Calu3 (cell line): ENCODE measurements around the gene BRSK2. TPM values are rescaled to one million over a fixed set of nuclear protein-coding genes. Genes with fewer than 3 reads are reported as not detected.

Experiments used
- BruUV-seq: library from RNA; stranded (reverse); fragments of 400-500 nt; replicated peaks from 2 replicates; lab custom pipeline; 2021; lab: Mats Ljungman, UMichigan
- CTCF ChIA-PET: fragments of 300-600 bp; sonication (Branson Sonifier 250); formaldehyde crosslinking; loops from one replicate; lab custom pipeline; 2022; ENCODE audit warnings: antibody characterized with exemption; lab: Charles Lee
- DNase-seq: peaks from one replicate; pipeline ENCODE4 v3.0.0; 2022
- H3K27ac Mint-ChIP-seq: one replicate; pipeline ENCODE4 v1.8.0; 2022; ENCODE audit warnings: mixed read lengths; ENCODE audit not compliant: unreplicated experiment
- H3K27me3 Mint-ChIP-seq: one replicate; pipeline ENCODE4 v1.8.0; 2022; ENCODE audit warnings: mixed read lengths; ENCODE audit not compliant: unreplicated experiment
- H3K36me3 Mint-ChIP-seq: one replicate; pipeline ENCODE4 v1.8.0; 2022; ENCODE audit warnings: mild to moderate bottlenecking, moderate library complexity, mixed read lengths; ENCODE audit not compliant: insufficient read depth, unreplicated experiment
- H3K4me1 Mint-ChIP-seq: one replicate; pipeline ENCODE4 v1.8.0; 2022; ENCODE audit warnings: mild to moderate bottlenecking, low read depth, mixed read lengths; ENCODE audit not compliant: unreplicated experiment
- H3K4me3 Mint-ChIP-seq: one replicate; pipeline ENCODE4 v1.8.0; 2022; ENCODE audit warnings: mild to moderate bottlenecking, low read depth, moderate library complexity, mixed read lengths; ENCODE audit not compliant: unreplicated experiment
- H3K9me3 Mint-ChIP-seq: one replicate; pipeline ENCODE4 v1.8.0; 2022; ENCODE audit warnings: low read depth, mixed read lengths; ENCODE audit not compliant: unreplicated experiment
- intact Hi-C: fragments of 100-400 bp; cut with micrococcal nuclease; formaldehyde crosslinking; loops from one replicate; pipeline ENCODE4 v1.10.0; 2022; ENCODE audit not compliant: unreplicated experiment
- total RNA-seq: library from RNA; stranded (reverse); gene quantifications from 2 replicates; pipeline ENCODE4 v1.2.3, GENCODE V29; 2022
- TF ChIP-seq, protein P1 (sequence below): fragments of 200-600 bp; IDR thresholded peaks from one replicate; pipeline ENCODE4 v1.8.0; 2022; ENCODE audit warnings: antibody characterized with exemption; ENCODE audit not compliant: unreplicated experiment

BRSK2 gene
- total RNA-seq, 1 experiment from 2014 or later, result 2.6 TPM

DNA sequence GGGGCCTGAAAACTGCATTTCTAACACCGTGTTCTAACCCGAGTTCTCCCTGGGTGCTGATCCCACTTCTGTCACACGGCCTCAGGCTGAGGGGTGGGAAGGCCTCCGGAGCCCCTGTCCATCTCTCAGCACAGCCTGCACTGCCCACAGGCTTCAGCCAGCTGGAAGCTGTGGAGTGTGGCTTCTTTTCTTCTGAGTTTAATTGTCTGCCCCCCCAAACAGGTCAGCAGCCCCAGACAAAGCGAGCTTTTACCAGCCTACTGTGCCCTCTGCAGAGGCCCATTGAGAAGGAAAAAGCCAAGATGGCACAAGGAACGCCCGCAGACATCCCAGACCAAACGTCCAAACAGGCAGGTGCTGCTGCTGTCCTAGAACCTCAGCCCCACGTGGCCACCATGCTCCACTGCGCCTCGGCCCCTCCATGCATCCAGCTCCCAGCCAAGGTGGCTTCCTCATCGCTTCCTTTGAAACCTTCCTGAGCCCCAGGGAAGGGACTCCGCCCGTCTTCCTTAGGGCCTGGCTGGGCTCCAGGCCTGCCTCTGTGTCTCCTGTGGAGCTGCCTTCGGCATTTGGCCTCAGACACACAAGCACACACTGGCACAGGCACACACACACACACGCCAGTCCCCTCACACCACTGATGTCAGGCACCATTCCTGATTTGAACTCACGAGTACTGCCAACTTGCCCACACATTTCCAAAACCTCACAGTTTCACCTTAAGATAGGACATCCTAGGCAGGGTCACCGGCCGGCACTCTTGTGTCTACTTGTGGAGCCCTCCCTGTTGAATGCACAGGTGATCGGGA lies 95.2 kb downstream of the BRSK2 start:
- H3K27me3 Mint-ChIP-seq, result no peaks in the 10 kb centered on the region
- BruUV-seq, result no TSS peak
- CTCF ChIA-PET, result interaction anchor here (0.7 kb wide), 1 partner anchor 396 kb away, joined by 3 read pairs; no protein-coding TSS in a partner anchor
- H3K27ac Mint-ChIP-seq, result no peak overlapping the region
- no peak overlapping the region for H3K4me3 Mint-ChIP-seq
- H3K4me1 Mint-ChIP-seq, result peaks cover 16% of the 10 kb centered on the region
- H3K9me3 Mint-ChIP-seq, result no peaks in the 10 kb centered on the region
- TF ChIP-seq, protein P1, sequence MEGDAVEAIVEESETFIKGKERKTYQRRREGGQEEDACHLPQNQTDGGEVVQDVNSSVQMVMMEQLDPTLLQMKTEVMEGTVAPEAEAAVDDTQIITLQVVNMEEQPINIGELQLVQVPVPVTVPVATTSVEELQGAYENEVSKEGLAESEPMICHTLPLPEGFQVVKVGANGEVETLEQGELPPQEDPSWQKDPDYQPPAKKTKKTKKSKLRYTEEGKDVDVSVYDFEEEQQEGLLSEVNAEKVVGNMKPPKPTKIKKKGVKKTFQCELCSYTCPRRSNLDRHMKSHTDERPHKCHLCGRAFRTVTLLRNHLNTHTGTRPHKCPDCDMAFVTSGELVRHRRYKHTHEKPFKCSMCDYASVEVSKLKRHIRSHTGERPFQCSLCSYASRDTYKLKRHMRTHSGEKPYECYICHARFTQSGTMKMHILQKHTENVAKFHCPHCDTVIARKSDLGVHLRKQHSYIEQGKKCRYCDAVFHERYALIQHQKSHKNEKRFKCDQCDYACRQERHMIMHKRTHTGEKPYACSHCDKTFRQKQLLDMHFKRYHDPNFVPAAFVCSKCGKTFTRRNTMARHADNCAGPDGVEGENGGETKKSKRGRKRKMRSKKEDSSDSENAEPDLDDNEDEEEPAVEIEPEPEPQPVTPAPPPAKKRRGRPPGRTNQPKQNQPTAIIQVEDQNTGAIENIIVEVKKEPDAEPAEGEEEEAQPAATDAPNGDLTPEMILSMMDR, result no peak
- peaks cover 11% of the 10 kb centered on the region for H3K36me3 Mint-ChIP-seq
- intact Hi-C loops, result no loop called here
- no peak for DNase-seq

DNA sequence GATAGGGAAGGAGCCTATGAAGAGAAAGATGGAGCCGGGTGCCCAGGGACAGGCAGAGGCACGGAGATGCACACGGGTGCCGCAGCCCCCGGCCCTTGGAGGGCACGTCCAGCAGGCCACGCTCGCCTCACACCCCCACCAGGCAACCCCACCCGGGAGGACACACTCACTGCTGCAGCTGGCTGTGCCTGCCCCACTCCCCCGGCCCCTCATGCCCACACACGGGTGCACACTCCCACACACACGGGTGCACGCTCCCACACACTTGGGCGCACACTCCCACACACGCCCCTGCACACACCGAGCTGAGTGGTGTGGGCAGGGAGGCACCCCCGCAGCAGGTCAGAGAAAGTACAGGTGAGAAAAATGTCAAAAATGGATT lies 95.8 kb downstream of the BRSK2 start:
- BruUV-seq, result no TSS peak
- TF ChIP-seq, protein P1, result no peak
- H3K4me1 Mint-ChIP-seq, result peaks cover 16% of the 10 kb centered on the region
- H3K9me3 Mint-ChIP-seq, result no peaks in the 10 kb centered on the region
- H3K4me3 Mint-ChIP-seq, result no peak overlapping the region
- no peak for DNase-seq
- H3K27me3 Mint-ChIP-seq, result no peaks in the 10 kb centered on the region
- H3K27ac Mint-ChIP-seq, result no peak overlapping the region
- intact Hi-C loops, result no loop called here
- peaks cover 11% of the 10 kb centered on the region for H3K36me3 Mint-ChIP-seq
- CTCF ChIA-PET, result interaction anchor here (0.7 kb wide), 1 partner anchor 396 kb away, joined by 3 read pairs; no protein-coding TSS in a partner anchor

DNA sequence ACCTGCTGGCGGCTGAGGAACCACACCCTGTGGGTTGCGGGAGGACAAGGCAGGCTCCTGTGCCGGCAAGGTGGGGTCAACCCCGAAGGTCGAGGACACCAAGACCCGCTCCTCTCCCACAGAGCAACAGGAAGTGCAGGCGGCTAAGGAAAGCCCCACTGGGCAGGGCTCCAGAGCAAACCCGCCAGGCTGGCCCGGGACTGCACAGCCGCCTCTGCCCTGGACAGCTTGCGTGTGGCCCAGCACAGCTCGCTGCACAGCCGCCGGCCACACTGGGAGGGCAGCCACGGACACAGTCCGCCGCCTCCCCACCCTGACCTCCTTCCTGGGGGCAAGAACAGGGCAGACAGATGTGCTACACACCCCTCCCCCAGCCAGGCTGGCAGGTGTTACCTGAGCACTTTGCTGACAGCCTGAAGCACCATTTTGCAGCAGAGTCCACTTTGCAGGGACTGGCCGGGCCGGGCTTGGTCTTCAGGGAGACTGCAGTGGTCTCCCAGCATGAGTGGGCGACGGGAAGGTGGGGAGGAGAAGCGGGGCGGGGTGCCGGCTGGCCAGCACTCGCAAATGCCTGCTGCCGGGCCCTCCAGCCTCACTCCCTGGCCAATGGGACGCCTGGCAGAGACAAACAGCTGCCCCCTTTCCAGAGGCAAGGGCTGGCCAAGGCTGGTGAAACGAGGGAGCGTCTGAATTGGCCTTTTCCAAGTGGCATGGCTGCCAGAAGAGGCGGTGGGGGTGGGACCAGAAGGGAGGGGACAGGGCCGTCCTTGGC lies 96.5 kb downstream of the BRSK2 start, which contains the start of gene MOB2:
TSS of gene MOB2 (minus strand) at position 726 of the 772 bp plus-strand sequence. CDS start at position 503, 223 bp downstream.
- TF ChIP-seq, protein P1, result no peak
- H3K4me1 Mint-ChIP-seq, result peaks cover 16% of the 10 kb centered on the region
- intact Hi-C loops, result no loop called here
- H3K9me3 Mint-ChIP-seq, result no peaks in the 10 kb centered on the region
- CTCF ChIA-PET, result no interaction called here
- H3K36me3 Mint-ChIP-seq, result peaks cover 11% of the 10 kb centered on the region
- DNase-seq, result peak; percentile 83
- no peak within 1 kb of the TSS for H3K4me3 Mint-ChIP-seq
- no peak within 1 kb of the TSS for H3K27ac Mint-ChIP-seq
- no TSS peak for BruUV-seq
- H3K27me3 Mint-ChIP-seq, result no peaks in the 10 kb centered on the region

DNA sequence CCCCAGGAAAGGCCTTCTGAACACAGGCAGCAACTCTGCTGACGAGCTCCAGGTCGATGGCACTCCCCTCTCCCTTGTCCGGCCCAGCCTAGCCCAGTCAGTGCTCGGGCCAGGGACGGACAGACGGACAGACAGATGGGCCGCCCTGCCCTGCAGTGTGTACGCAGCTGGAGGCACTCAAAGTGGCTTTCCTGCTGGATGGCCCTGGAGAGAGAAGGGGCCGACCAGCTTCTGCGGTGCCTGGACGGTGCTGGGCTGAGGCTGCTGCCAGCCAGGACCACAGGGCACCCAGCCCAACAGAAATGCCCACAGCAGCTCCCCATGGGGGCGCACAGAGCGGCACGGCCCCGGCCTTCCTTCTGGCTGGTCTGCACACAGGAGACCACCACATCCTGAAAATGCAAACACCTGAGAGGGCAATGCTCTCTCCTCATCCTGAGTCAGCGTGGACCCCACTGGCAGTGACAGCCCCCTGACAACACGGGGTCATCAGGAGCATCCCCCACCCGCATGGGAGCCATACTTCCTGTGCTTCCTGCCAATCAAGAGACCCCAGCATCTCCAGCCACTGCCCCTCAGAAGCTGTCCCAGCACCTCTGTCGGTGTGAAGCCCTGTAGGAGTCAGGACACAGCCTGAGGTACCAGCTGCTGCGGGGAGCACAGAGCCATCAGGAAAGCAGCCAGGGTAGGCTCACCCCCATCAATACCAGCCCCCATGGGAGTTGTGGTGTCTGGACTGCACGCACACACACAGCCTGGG lies 97.5 kb downstream of the BRSK2 start:
- peaks cover 16% of the 10 kb centered on the region for H3K4me1 Mint-ChIP-seq
- no peak overlapping the region for H3K4me3 Mint-ChIP-seq
- no TSS peak for BruUV-seq
- intact Hi-C loops, result no loop called here
- TF ChIP-seq, protein P1, result no peak
- H3K9me3 Mint-ChIP-seq, result no peaks in the 10 kb centered on the region
- no peak for DNase-seq
- H3K27me3 Mint-ChIP-seq, result no peaks in the 10 kb centered on the region
- CTCF ChIA-PET, result no interaction called here
- peaks cover 11% of the 10 kb centered on the region for H3K36me3 Mint-ChIP-seq
- H3K27ac Mint-ChIP-seq, result no peak overlapping the region
